Esophagus squamous epithelium (tissue), 5 donors: ENCODE data around the gene DHDDS. TPM values are rescaled to one million over a fixed set of nuclear protein-coding genes. Genes with fewer than 3 reads are reported as not detected.

Source experiments
- DNase-seq: peaks from one replicate; lab custom pipeline; 2025; lab: John Stamatoyannopoulos, UW
- H3K27ac ChIP-seq, 4 donors: fragments of 200-600 bp; sonication (generic); one replicate each; pipeline ENCODE4 v1.5.1; 2016 to 2019; ENCODE audit warnings: mild to moderate bottlenecking in 1 of 4
- H3K27me3 ChIP-seq, 4 donors: fragments of 200-600 bp; sonication (generic); 1 replicate in 3 of 4; 2 replicates in 1 of 4; pipeline versions ENCODE4 v1.5.1 to v1.6.0; 2017 to 2021; ENCODE audit warnings: antibody characterized with exemption in 1 of 4
- H3K36me3 ChIP-seq, 3 donors: fragments of 200-600 bp; sonication (generic); one replicate each; pipeline ENCODE4 v1.5.1; 2016 to 2019
- H3K4me1 ChIP-seq, 3 donors: fragments of 200-600 bp; sonication (generic); one replicate each; pipeline ENCODE4 v1.5.1; 2017 to 2019
- H3K4me3 ChIP-seq, 4 donors: fragments of 200-600 bp; sonication (generic); 1 replicate in 3 of 4; 2 replicates in 1 of 4; pipeline ENCODE4 v1.5.1; 2016 to 2019; ENCODE audit warnings: mild to moderate bottlenecking in 2 of 4, moderate library complexity in 1 of 4
- H3K9me3 ChIP-seq, 3 donors: fragments of 200-600 bp; sonication (generic); one replicate each; pipeline ENCODE4 v1.5.1; 2016 to 2019
- POLR2A ChIP-seq, 4 donors: fragments of 450-650 bp; IDR thresholded peaks; one replicate each; pipeline ENCODE4 v1.6.1; 2017; ENCODE audit warnings: antibody characterized with exemption in 4 of 4, mild to moderate bottlenecking in 4 of 4, moderate library complexity in 3 of 4
- WGBS, 2 donors: methylation state at CpG; one replicate each; pipeline ENCODE4 v1.1.5; 2018; 5-methylcytosine and 5-hydroxymethylcytosine counted together
- intact Hi-C: fragments of 100-400 bp; cut with DNase I; formaldehyde crosslinking; loops from one replicate; pipeline ENCODE4 v1.15.0; 2022
- total RNA-seq, 4 donors: library from RNA; depleted of rRNA; stranded (reverse); fragments of >200 nt; gene quantifications; one replicate each; pipeline ENCODE4 v1.1.0, GENCODE V29; 2016
- TF ChIP-seq, protein P1 (sequence below), 6 experiments: fragments of 450-650 bp in 4 of 6; fragments of 200-600 bp in 2 of 6; sonication (generic) in 2 of 6; IDR thresholded peaks; one replicate each; pipeline ENCODE4 v1.5.1; 2016 to 2019; ENCODE audit warnings: antibody characterized with exemption in 6 of 6, mild to moderate bottlenecking in 4 of 6, moderate library complexity in 4 of 6
- donor health status: DM: yes; HTN: yes; CAD: no.

The DHDDS gene
- total RNA-seq, 4 donors from 2014 or later = 30.3 to 49.7 (median 37.9) TPM

DNA sequence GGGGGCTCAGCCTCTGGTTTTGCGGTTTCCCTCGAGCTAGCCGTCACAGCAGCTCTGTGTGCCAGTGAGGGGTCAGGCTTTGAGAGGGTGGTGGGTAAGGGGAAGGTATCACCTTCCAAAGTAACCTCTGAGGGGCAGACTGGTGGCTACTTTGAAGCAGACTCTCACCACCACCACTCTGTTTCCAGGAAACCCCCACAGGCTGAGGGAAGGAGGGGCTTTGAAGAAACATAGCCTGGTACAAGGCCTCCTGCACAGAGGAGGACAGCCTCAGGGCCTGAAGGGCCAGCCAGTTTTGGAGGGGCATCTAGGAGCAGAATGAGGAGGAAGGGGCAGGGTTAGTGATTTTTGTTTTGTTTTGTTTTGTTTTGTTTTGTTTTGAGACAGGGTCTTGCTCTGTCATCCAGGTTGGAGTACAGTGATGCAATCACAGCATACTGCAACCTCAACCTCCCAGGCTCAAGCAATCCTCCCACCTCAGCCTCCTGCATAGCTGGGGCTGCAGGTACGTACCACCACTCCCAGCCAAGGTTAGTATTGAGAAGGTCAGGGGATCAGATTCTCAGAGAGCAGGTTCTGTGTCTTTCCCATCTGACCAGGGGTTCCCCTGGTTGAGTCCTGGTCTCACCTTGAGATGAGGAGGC is 42.4 kb upstream of the DHDDS start:
- Histone ChIP-seq H3K4me1 (peaks cover 0 to 16% (median 0%) of the 10 kb centered on the region in 3 donors), H3K4me3 (no peak overlapping the region), H3K27me3 (peaks cover 0 to 67% (median 0%) of the 10 kb centered on the region in 4 donors), H3K27ac (no peak overlapping the region), H3K36me3 (no peaks in the 10 kb centered on the region), H3K9me3 (no peaks in the 10 kb centered on the region)
- 100% methylated on average over 2 of the region's 4 CpGs for WGBS, 2 donors
- intact Hi-C loops = no loop called here
- TF ChIP-seq, protein P1, sequence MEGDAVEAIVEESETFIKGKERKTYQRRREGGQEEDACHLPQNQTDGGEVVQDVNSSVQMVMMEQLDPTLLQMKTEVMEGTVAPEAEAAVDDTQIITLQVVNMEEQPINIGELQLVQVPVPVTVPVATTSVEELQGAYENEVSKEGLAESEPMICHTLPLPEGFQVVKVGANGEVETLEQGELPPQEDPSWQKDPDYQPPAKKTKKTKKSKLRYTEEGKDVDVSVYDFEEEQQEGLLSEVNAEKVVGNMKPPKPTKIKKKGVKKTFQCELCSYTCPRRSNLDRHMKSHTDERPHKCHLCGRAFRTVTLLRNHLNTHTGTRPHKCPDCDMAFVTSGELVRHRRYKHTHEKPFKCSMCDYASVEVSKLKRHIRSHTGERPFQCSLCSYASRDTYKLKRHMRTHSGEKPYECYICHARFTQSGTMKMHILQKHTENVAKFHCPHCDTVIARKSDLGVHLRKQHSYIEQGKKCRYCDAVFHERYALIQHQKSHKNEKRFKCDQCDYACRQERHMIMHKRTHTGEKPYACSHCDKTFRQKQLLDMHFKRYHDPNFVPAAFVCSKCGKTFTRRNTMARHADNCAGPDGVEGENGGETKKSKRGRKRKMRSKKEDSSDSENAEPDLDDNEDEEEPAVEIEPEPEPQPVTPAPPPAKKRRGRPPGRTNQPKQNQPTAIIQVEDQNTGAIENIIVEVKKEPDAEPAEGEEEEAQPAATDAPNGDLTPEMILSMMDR (IDR thresholded peaks at IDR 0.05) = no peak
- no peak for TF ChIP-seq POLR2A (IDR thresholded peaks at IDR 0.05)
- no peak for DNase-seq

DNA sequence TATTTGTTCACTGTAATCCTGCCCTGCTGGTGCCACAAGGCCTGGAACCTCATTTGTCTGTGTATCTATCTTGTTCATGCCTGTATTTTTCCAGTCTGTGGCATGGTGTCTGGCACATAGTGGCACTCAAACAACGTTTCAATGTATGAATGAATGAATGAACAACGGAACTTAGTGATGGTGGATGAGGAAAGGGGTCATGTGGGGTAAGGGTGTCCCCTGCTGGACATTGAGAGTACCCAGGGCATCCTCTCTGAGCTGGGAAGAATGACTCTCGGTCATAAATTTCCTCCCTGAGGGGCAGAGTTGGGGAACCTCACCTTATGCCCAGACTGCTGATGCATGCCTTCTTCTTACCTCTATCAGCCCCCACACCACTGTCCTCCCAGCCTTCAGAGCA is 40.7 kb upstream of the DHDDS start:
- DNase-seq = no peak
- Histone ChIP-seq H3K36me3 (no peaks in the 10 kb centered on the region), H3K4me1 (peaks cover 0 to 16% (median 0%) of the 10 kb centered on the region in 3 donors), H3K27ac (no peak overlapping the region), H3K9me3 (no peaks in the 10 kb centered on the region), H3K27me3 (peaks cover 0 to 56% (median 0%) of the 10 kb centered on the region in 4 donors), H3K4me3 (no peak overlapping the region)
- no peak for TF ChIP-seq POLR2A (IDR thresholded peaks at IDR 0.05)
- TF ChIP-seq, protein P1 (IDR thresholded peaks at IDR 0.05) = peak in 3 of 6 experiments; percentile 34 to 63 (median 37)
- 0 to 11% methylated on average over 3 of the region's 3 CpGs for WGBS, 2 donors
- intact Hi-C loops = no loop called here

DNA sequence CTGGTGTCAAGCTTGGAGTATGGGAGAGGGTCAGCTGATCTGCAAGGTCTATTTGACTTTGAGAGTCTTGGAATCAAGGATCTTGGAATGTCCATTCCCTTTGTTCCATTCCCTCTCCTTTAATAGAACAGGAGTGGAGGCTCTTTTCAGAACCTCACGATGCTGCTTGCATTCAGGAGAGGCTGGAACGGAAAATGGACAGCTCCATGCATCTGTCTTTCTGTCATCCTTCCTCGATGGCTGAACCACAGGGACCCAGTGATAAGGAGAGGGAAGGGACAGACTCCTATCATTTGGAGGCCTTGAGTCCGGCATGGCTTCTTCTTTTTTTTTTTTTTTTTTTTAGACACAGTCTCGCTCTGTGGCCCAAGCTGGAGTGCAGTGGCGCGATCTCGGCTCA is 36.4 kb upstream of the DHDDS start:
- DNase-seq = no peak
- 82% methylated on average over 7 to 8 of the region's 8 CpGs for WGBS, 2 donors
- peaks cover 0 to 11% (median 0%) of the 10 kb centered on the region in 3 donors for H3K4me1 ChIP-seq
- no peak for TF ChIP-seq POLR2A (IDR thresholded peaks at IDR 0.05)
- TF ChIP-seq, protein P1 (IDR thresholded peaks at IDR 0.05) = no peak
- intact Hi-C loops = no loop called here
- H3K36me3 ChIP-seq = no peaks in the 10 kb centered on the region
- H3K27me3 ChIP-seq = peaks cover 0 to 18% (median 0%) of the 10 kb centered on the region in 4 donors
- no peak overlapping the region for H3K4me3 ChIP-seq
- no peak overlapping the region for H3K27ac ChIP-seq
- no peaks in the 10 kb centered on the region for H3K9me3 ChIP-seq

DNA sequence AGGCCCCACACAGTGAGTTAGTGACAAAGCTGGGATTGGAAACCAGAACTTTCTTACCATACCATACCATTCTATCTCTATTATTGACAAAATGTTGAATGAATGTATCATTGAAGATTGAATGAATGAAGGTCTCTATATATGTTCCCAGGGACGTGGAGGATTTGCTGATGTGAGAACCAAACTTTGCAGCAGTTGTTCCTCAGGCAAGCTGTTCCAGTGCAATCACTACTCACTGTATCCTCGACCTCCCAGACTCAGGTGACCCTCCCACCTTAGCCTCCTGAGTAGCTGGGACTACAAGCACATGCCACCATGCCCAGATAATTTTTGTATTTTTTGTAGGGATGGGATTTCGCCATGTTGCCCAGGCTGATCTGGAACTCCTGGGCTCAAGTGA is 33.1 kb upstream of the DHDDS start:
- peaks cover 0 to 11% (median 0%) of the 10 kb centered on the region in 4 donors for H3K27me3 ChIP-seq
- no peaks in the 10 kb centered on the region for H3K4me1 ChIP-seq
- H3K36me3 ChIP-seq = no peaks in the 10 kb centered on the region
- no peak for DNase-seq
- TF ChIP-seq, protein P1 (IDR thresholded peaks at IDR 0.05) = no peak
- TF ChIP-seq POLR2A (IDR thresholded peaks at IDR 0.05) = no peak
- no peak overlapping the region for H3K4me3 ChIP-seq
- WGBS, 2 donors = 79 to 83% methylated on average over 3 of the region's 3 CpGs
- no peaks in the 10 kb centered on the region for H3K9me3 ChIP-seq
- intact Hi-C loops = no loop called here
- no peak overlapping the region for H3K27ac ChIP-seq

DNA sequence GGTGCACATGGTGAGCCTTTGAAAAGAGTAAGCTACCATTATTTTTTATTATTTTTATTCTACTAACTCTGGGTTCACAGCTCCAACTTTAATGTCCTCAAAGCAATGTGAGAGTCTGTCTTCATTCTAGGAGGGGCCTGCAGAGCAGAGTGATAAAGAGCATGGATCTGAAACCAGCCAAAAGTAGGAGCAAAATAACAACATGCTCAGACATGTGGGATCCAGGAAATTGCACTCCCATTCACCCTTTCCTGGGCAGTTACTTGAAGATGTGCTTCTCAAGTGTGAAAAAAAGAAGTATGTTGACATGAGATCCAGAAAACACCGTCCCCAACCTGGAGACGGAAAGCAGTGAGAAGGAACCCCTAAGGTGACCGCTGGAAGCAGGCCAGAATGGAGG is 30.2 kb upstream of the DHDDS start:
- no peaks in the 10 kb centered on the region for H3K4me1 ChIP-seq
- no peak overlapping the region for H3K27ac ChIP-seq
- H3K27me3 ChIP-seq = peaks cover 0 to 31% (median 0%) of the 10 kb centered on the region in 4 donors
- H3K9me3 ChIP-seq = no peaks in the 10 kb centered on the region
- no peak for TF ChIP-seq POLR2A (IDR thresholded peaks at IDR 0.05)
- TF ChIP-seq, protein P1 (IDR thresholded peaks at IDR 0.05) = no peak
- WGBS, 2 donors = 44 to 47% methylated on average over 3 of the region's 3 CpGs
- no peak for DNase-seq
- intact Hi-C loops = no loop called here
- H3K4me3 ChIP-seq = no peak overlapping the region
- no peaks in the 10 kb centered on the region for H3K36me3 ChIP-seq
